D721Med (cell line): ENCODE data around the gene TOX2.

Experiments used
- DNase-seq: peaks from one replicate; pipeline ENCODE4 v3.0.0; 2011; ENCODE audit warnings: low spot score; ENCODE audit not compliant: insufficient read length
- FAIRE-seq: peaks from 2 replicates; lab custom pipeline; 2011; peaks lifted over from hg19 to GRCh38; lab: Jason Lieb, UNC
- TF ChIP-seq, protein P1 (sequence below): IDR thresholded peaks from 2 replicates; pipeline ENCODE4 v1.5.1; 2012; ENCODE audit warnings: mild to moderate bottlenecking, control low read depth; ENCODE audit not compliant: insufficient read depth; ENCODE audit errors: missing control alignments

Gene TOX2

DNA sequence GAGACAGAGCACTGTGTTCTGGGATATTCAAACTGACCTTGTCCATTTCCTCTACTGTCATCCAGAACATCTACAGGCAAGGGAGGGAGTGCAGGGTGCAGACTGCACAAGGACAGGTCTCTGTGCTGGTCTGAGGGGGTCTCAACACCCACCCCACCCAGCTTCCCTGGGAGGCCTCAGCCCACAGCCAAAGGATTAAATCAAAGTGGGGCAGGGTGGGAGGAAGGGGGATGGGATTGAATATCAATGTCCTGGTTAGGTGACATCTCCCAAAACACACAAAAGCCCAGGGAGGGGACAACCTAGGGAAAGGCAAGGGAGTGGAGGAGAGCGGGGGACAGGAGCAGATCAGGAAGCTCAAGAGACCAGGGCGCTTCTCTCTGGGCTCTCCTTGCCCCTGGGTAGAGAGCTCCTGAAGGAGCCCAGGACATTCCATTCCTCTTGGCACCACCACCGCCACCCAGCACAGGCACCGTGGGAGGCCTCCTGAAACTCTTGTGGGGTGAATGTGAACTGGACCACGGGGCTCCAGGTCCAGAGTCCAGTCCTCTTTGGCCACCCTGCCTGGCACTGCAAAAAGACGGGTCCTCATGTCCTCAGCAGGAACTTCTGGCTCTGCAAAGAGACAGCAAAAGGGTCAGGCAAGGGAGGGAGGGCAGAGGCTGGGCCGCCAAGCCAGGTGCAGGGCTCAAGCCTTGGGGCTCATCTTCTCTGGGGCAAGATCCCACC lies 198.4 kb downstream of the TOX2 start:
- FAIRE-seq = no peak
- TF ChIP-seq, protein P1, sequence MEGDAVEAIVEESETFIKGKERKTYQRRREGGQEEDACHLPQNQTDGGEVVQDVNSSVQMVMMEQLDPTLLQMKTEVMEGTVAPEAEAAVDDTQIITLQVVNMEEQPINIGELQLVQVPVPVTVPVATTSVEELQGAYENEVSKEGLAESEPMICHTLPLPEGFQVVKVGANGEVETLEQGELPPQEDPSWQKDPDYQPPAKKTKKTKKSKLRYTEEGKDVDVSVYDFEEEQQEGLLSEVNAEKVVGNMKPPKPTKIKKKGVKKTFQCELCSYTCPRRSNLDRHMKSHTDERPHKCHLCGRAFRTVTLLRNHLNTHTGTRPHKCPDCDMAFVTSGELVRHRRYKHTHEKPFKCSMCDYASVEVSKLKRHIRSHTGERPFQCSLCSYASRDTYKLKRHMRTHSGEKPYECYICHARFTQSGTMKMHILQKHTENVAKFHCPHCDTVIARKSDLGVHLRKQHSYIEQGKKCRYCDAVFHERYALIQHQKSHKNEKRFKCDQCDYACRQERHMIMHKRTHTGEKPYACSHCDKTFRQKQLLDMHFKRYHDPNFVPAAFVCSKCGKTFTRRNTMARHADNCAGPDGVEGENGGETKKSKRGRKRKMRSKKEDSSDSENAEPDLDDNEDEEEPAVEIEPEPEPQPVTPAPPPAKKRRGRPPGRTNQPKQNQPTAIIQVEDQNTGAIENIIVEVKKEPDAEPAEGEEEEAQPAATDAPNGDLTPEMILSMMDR = no peak
- DNase-seq = no peak

DNA sequence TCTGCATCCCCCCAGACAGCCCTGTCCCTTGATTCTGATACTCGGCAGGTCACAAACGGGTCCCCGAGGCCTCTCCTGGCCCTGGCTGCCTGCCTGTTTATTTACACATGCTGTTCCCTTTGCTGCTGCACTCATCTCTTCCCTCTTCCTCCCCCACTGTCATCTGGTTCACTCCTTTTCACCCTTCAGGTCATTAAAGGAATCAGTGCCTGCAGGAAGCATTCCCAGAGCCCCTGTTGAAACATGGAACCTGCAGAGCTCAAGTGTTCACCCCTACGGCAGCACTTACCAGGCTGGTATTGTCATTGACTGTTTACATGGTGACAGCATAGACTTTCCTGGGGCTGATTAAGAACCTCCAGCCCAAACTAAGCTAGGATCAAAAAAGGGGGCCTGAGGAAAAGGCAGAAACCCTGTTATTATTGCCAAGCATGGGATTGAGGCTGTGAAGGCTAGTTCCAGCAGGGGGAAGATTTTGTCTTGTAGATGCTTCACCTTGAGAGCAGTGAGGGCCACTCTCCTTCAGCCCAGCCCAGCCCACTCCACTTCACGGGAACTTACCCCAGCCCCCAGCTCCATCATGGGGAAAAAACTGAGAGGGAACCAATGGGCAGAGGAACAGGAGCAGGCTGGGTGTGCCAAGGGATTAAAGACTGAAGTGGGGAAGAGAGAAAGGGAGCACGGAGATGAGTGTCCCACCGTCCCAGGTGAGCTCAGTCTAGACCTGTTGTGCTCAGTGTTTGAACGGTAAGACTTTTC lies 199.1 kb downstream of the TOX2 start:
- TF ChIP-seq, protein P1 = no peak
- no peak for DNase-seq
- no peak for FAIRE-seq

DNA sequence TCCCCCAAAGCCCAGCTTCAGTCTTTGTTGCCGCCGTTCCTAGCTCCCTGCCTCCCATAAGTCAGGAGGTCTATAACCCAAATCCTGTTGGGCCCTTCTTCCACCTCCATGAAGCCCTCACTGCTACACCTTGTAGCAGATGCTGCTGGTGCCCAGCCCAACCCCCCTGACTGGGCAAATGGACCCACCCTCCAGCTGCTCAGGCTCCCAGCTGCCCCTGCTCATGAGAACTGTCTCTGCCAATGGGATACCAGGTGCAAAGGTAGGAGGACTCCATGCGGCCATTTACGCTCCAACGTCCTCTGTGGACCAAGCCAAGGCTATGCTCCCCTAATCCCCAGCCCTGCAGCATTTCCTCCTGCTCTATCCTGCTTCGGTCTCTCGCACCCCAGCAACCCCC lies 200.5 kb downstream of the TOX2 start:
- FAIRE-seq = no peak
- DNase-seq = no peak
- TF ChIP-seq, protein P1 = no peak

DNA sequence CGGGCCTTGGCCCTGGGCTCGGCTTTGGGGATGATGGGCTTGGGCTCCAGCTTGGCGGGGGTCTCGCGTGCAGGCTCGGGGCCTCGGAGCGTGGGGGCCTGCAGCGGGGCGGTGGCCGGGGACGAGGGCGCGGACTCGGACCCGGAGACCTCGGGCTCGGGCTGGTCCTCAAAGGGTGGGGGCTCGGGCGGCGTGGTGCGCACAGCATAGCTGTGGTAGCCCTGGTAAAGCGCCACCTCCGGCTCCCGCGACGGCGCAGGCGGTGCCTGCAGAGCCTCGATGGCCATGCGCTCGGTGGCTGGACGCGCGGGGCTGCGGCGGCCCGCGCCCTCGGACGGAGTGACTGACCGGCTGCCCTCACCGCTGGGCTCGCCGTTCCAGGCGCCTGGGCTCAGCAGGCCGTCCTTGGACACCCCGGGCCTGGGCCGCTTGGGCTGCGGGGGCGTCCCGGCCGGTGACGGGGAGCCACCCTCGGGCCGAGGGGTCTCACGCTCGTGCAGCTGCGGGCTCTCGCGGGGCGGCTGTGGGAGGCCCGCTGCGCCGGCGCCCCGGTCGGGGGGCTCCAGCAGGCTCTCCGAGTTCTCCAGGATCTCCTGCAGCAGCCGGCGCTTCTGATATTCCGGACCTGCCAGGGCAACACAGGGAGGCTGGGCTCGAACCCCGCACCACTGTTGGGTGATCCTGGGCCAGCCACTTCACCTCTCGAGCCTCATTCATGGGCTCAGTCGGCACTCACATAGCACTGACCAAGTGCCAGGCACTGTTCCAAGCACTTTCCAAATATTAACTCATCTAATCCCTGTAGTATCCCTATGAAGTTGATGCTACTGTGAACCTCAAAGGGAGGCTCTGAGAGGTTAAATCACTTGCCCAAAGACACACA lies 201.4 kb downstream of the TOX2 start:
- DNase-seq = no peak
- no peak for FAIRE-seq

DNA sequence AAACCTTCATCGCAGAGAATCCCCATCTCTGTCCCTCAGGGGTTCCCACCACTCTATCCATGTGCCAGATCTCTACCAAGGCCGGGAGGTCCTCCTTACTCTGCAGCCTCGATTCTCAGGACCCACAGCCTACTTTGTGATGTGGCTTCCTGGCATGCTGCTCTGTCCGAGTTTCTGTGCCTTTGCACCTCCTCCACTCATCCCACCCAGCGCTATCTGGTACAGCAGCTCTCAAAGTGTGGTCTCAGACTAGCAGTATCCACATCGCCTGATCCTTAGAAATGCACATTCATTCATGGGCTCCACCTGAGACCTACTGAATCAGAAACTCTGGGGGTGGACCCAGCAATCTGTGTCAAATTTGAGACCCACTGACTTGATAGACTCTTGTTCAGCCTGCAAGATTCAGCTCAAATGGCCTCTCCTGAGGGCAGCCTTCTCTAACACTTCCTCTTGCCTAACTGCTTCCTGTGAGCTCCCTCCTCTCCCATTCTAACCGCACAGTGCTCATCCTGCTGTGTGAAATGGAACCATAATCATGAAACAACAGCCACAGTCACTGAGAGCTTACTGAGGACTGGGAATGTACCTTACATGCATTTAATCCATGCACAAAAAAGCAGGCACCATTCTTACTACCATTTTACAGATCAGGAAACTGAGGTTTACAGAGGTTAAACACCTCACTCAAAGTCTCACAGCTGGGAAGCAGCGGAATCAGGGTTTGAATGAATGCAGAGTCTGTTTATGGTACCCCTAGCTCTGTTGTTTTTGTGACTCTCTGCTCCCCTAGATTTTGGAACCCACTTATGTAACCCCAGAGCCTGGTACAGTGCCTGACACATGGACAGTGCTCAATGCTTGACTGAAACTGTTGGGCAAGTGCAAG lies 202.9 kb downstream of the TOX2 start:
- DNase-seq = no peak
- FAIRE-seq = no peak
- TF ChIP-seq, protein P1 = no peak

More for the DNA sequence above, 201.4 kb downstream of the TOX2 start:
- TF ChIP-seq, protein P1 = no peak
